IMR-90 (cell line): Measurements from ENCODE around the gene ZNF513. TPM values are rescaled to one million over a fixed set of nuclear protein-coding genes. Genes with fewer than 3 reads are reported as not detected.

Experiments used
- ATAC-seq: fragments of 200-7000 bp; cut with Tn5 transposase; 2 replicates; pipeline ENCODE4 v1.9.1; 2020; ENCODE audit warnings: low read depth, mild to moderate bottlenecking, moderate library complexity
- BruUV-seq: library from RNA; stranded (reverse); fragments of 400-500 nt; replicated peaks from 2 replicates; lab custom pipeline; 2021; lab: Mats Ljungman, UMichigan
- CTCF ChIA-PET: fragments of 300-600 bp; formaldehyde crosslinking; extraction: SDS; loops from one replicate; lab custom pipeline; 2021; ENCODE audit warnings: antibody characterized with exemption; lab: Yijun Ruan, JAX
- POLR2A ChIA-PET: fragments of 300-600 bp; sonication (Branson Sonifier 250); formaldehyde crosslinking; loops from one replicate; lab custom pipeline; 2022; ENCODE audit warnings: antibody characterized with exemption; ENCODE audit not compliant: unreplicated experiment; lab: Charles Lee
- DNase-seq: peaks from one replicate; pipeline ENCODE4 v3.0.0; 2013
- H2AFZ ChIP-seq: replicated peaks from 2 replicates; pipeline ENCODE3; 2013; ENCODE audit warnings: low read length, mild to moderate bottlenecking; ENCODE audit not compliant: poor library complexity
- H2AK5ac ChIP-seq: 2 replicates; pipeline ENCODE4 v1.6.1; 2013; ENCODE audit warnings: low read depth, low read length, inconsistent platforms
- H2AK9ac ChIP-seq: replicated peaks from 2 replicates; pipeline ENCODE3; 2013; ENCODE audit warnings: mild to moderate bottlenecking, low read depth, low read length, moderate library complexity; ENCODE audit not compliant: poor library complexity
- H2BK120ac ChIP-seq: 2 replicates; pipeline ENCODE4 v1.6.1; 2013; ENCODE audit warnings: low read depth, low read length, inconsistent platforms
- H2BK15ac ChIP-seq: 3 replicates; pipeline ENCODE4 v1.6.1; 2013; ENCODE audit warnings: low read depth, low read length, inconsistent platforms
- H2BK20ac ChIP-seq: 2 replicates; pipeline ENCODE4 v1.6.1; 2013; ENCODE audit warnings: low read depth, mild to moderate bottlenecking, inconsistent platforms, low read length, moderate library complexity
- H2BK5ac ChIP-seq: 2 replicates; pipeline ENCODE4 v1.6.1; 2013; ENCODE audit warnings: mild to moderate bottlenecking, low read depth, low read length, inconsistent platforms; ENCODE audit not compliant: poor library complexity, severe bottlenecking
- H3K14ac ChIP-seq: replicated peaks from 2 replicates; pipeline ENCODE4 v1.6.1; 2013; ENCODE audit warnings: low read depth, low read length, inconsistent platforms
- H3K18ac ChIP-seq: 2 replicates; pipeline ENCODE4 v1.6.1; 2013; ENCODE audit warnings: low read depth, low read length, control low read depth
- H3K23ac ChIP-seq: 2 replicates; pipeline ENCODE4 v1.6.1; 2013; ENCODE audit warnings: low read depth, low read length, inconsistent platforms
- H3K27ac ChIP-seq: 2 replicates; pipeline ENCODE4 v1.5.1; 2013; ENCODE audit warnings: mild to moderate bottlenecking, control low read depth, low read length; ENCODE audit not compliant: insufficient read depth
- H3K27me3 ChIP-seq: 2 replicates; pipeline ENCODE4 v1.6.1; 2013; ENCODE audit warnings: low read length; ENCODE audit not compliant: control insufficient read depth, insufficient read depth
- H3K36me3 ChIP-seq: 2 replicates; pipeline ENCODE4 v1.6.1; 2013; ENCODE audit warnings: low read length, mixed read lengths; ENCODE audit not compliant: control insufficient read depth, insufficient read depth
- H3K4ac ChIP-seq: 2 replicates; pipeline ENCODE4 v1.6.1; 2013; ENCODE audit warnings: low read depth, low read length, inconsistent platforms
- H3K4me1 ChIP-seq: 2 replicates; pipeline ENCODE4 v1.6.1; 2013; ENCODE audit warnings: low read length, mixed read lengths; ENCODE audit not compliant: control insufficient read depth, insufficient read depth
- H3K4me2 ChIP-seq: 2 replicates; pipeline ENCODE4 v1.6.1; 2013; ENCODE audit warnings: low read depth, mild to moderate bottlenecking, control low read depth, low read length, moderate library complexity
- H3K4me3 ChIP-seq: 2 replicates; pipeline ENCODE4 v1.5.1; 2013; ENCODE audit warnings: low read depth, mild to moderate bottlenecking, control low read depth, low read length, moderate library complexity; ENCODE audit not compliant: insufficient read depth
- H3K56ac ChIP-seq: 2 replicates; pipeline ENCODE4 v1.6.1; 2013; ENCODE audit warnings: low read length, inconsistent platforms; ENCODE audit not compliant: insufficient read depth; ENCODE audit errors: extremely low read depth
- H3K79me1 ChIP-seq, 2 experiments: 2 replicates each; pipeline ENCODE4 v1.6.1; 2013; ENCODE audit warnings: low read length in 2 of 2, inconsistent platforms in 1 of 2, low read depth in 1 of 2
- H3K9ac ChIP-seq: 2 replicates; pipeline ENCODE4 v1.6.1; 2013; ENCODE audit warnings: low read depth, low read length, control low read depth
- H3K9me1 ChIP-seq: 2 replicates; pipeline ENCODE4 v1.6.1; 2013; ENCODE audit warnings: low read length, inconsistent platforms; ENCODE audit not compliant: insufficient read depth
- H3K9me3 ChIP-seq: 2 replicates; pipeline ENCODE4 v1.6.1; 2013; ENCODE audit warnings: low read length; ENCODE audit not compliant: control insufficient read depth, insufficient read depth
- H4K20me1 ChIP-seq: 2 replicates; pipeline ENCODE4 v1.6.1; 2013; ENCODE audit warnings: low read length, inconsistent platforms; ENCODE audit not compliant: insufficient read depth
- H4K5ac ChIP-seq: 2 replicates; pipeline ENCODE4 v1.6.1; 2013; ENCODE audit warnings: mild to moderate bottlenecking, low read depth, low read length, control low read depth
- H4K8ac ChIP-seq, 2 experiments: 2 replicates each; pipeline ENCODE4 v1.6.1; 2013; ENCODE audit warnings: low read depth in 2 of 2, low read length in 2 of 2, control low read depth in 1 of 2, inconsistent platforms in 1 of 2
- H4K91ac ChIP-seq: 2 replicates; pipeline ENCODE4 v1.6.1; 2013; ENCODE audit warnings: low read depth, low read length, inconsistent platforms; ENCODE audit not compliant: insufficient read depth
- BHLHE40 ChIP-seq: fragments of 150-350 bp; IDR thresholded peaks from 2 replicates; pipeline ENCODE4 v1.6.1; 2016; ENCODE audit warnings: mild to moderate bottlenecking, low read depth, low read length
- MAZ ChIP-seq: IDR thresholded peaks from 2 replicates; pipeline ENCODE4 v1.6.1; 2012; ENCODE audit warnings: low read depth, mild to moderate bottlenecking, low read length, improper control_type of control experiment, moderate library complexity, borderline replicate concordance
- MXI1 ChIP-seq: IDR thresholded peaks from 2 replicates; pipeline ENCODE4 v1.6.1; 2012; ENCODE audit warnings: low read depth, mild to moderate bottlenecking, low read length, moderate library complexity, borderline replicate concordance
- NFE2L2 ChIP-seq: fragments of 150-350 bp; IDR thresholded peaks from 2 replicates; pipeline ENCODE4 v1.6.1; 2016; ENCODE audit warnings: low read depth, mild to moderate bottlenecking, low read length
- RAD21 ChIP-seq: IDR thresholded peaks from 2 replicates; pipeline ENCODE4 v1.6.1; 2012; ENCODE audit warnings: low read length, improper control_type of control experiment
- RCOR1 ChIP-seq: IDR thresholded peaks from 2 replicates; pipeline ENCODE4 v1.6.1; 2012; ENCODE audit warnings: mild to moderate bottlenecking, low read length, improper control_type of control experiment; ENCODE audit not compliant: insufficient replicate concordance
- RFX5 ChIP-seq: IDR thresholded peaks from 2 replicates; pipeline ENCODE4 v1.8.0; 2012; ENCODE audit warnings: low read depth, mild to moderate bottlenecking, low read length, moderate library complexity
- WGBS, 2 experiments: methylation state at CpG; one replicate each; pipeline versions ENCODE4 v1.1.5 to v1.1.7; 2013; ENCODE audit warnings: missing lambda C conversion rate in 2 of 2; ENCODE audit not compliant: insufficient read length in 1 of 2; ENCODE audit errors: extremely low coverage in 2 of 2; 5-methylcytosine and 5-hydroxymethylcytosine counted together
- dilution Hi-C: fragments of 300-500 bp; cut with HindIII; formaldehyde crosslinking; loops from one replicate; pipeline ENCODE4 v1.14.3; 2018; ENCODE audit warnings: low sequenced_read_pairs; ENCODE audit not compliant: unreplicated experiment
- in situ Hi-C: fragments of 300-500 bp; cut with MboI; formaldehyde crosslinking; loops from 3 replicates; pipeline ENCODE4 v1.14.3; 2019; ENCODE audit warnings: low sequenced_read_pairs, inconsistent platforms, mixed read lengths
- intact Hi-C: fragments of 100-400 bp; cut with micrococcal nuclease; formaldehyde crosslinking; loops from 2 replicates; pipeline ENCODE4 v1.10.0; 2022
- polyA plus RNA-seq, 3 experiments: library from polyadenylated mRNA; depleted of rRNA; stranded (reverse); fragments of >200 nt; gene quantifications; 2 replicates each; pipeline ENCODE4 v1.2.3, GENCODE V29; 2012; ENCODE audit warnings: low replicate concordance in 1 of 3
- total RNA-seq: library from RNA; depleted of rRNA; stranded (reverse); fragments of >200 nt; gene quantifications from 2 replicates; pipeline ENCODE4 v1.2.3, GENCODE V29; 2012

The ZNF513 gene
- total and polyA plus RNA-seq, 2 of the 4 experiments (the other 2 are of a cell fraction), result 3.4 to 23.7 TPM

DNA sequence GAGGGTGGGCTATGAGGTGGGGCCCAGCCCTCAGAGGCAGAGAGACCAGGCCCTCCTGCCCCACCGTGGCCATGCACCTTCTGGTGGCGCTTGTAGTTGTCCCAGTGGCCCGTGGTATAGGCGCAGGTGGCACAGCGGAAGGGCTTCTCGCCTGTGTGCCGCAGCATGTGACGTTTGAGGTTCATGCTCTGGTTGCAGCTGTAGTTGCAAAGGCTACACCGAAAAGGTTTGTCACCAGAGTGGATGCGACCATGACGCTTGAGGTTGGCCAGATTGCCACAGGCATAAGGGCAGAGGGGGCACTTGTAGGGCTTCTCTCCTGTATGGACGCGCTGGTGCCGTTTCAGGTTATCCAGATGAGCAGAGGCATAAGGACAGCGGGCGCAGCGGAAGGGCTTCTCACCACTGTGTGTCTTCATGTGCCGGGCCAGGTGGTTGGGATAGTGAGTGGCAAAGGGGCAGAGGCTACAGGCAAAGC lies 2.9 kb downstream of the ZNF513 start:
- no peak overlapping the region for H3K4ac ChIP-seq
- no TSS peak for BruUV-seq
- H2BK20ac ChIP-seq, result no peak overlapping the region
- no peak overlapping the region for H3K27ac ChIP-seq
- no peaks in the 10 kb centered on the region for H3K27me3 ChIP-seq
- H4K5ac ChIP-seq, result no peak overlapping the region
- no peak overlapping the region for H2BK15ac ChIP-seq
- no peak overlapping the region for H2BK120ac ChIP-seq
- peaks cover 18 to 60% of the 10 kb centered on the region in 2 experiments; a peak in 3 of 4 replicates for H3K79me1 ChIP-seq
- H2AK9ac ChIP-seq, result no peak overlapping the region
- CTCF ChIA-PET, result no interaction called here
- peaks cover 63% of the 10 kb centered on the region for H3K36me3 ChIP-seq
- dilution Hi-C loops (no loop called here), in situ Hi-C loops (no loop called here), intact Hi-C loops (no loop called here)
- H2AFZ ChIP-seq, result no peak overlapping the region
- no peak overlapping the region for H2AK5ac ChIP-seq
- no peaks in the 10 kb centered on the region; the same call in 1 of the 2 replicates for H3K9me1 ChIP-seq
- no peak overlapping the region for H3K56ac ChIP-seq
- H2BK5ac ChIP-seq, result no peak overlapping the region
- no peak overlapping the region for H3K18ac ChIP-seq
- no peak for TF ChIP-seq RFX5
- no peak for TF ChIP-seq MAZ
- TF ChIP-seq BHLHE40, result no peak
- no peak for TF ChIP-seq MXI1
- no peak for TF ChIP-seq NFE2L2
- TF ChIP-seq RCOR1, result no peak
- TF ChIP-seq RAD21, result no peak
- POLR2A ChIA-PET, result interaction anchor here (1.0 kb wide), 1 partner anchor 51 kb away, joined by 4 read pairs; no protein-coding TSS in a partner anchor
- no peak overlapping the region for H3K23ac ChIP-seq
- H3K9ac ChIP-seq, result no peak overlapping the region
- no peak overlapping the region for H4K8ac ChIP-seq
- ATAC-seq (no peak), DNase-seq (no peak)
- H3K9me3 ChIP-seq, result no peaks in the 10 kb centered on the region
- H3K14ac ChIP-seq, result no peak overlapping the region
- H4K91ac ChIP-seq, result no peak overlapping the region
- no peak overlapping the region for H3K4me3 ChIP-seq
- WGBS, 2 experiments, result 90% methylated on average over 11 of the region's 18 CpGs; no CpG with 5 or more reads in 1 of the 2 experiments
- H3K4me2 ChIP-seq, result no peak overlapping the region
- H3K4me1 ChIP-seq, result peaks cover 6% of the 10 kb centered on the region
- peaks cover 21% of the 10 kb centered on the region; the same call in 1 of the 2 replicates for H4K20me1 ChIP-seq
